AG10803 (cell line): ENCODE data around the gene A3GALT2.
A peak's percentile ranks its signal among the peaks of the same experiment; 100 is the strongest.

Experiments
- DNase-seq: peaks from one replicate; pipeline ENCODE4 v3.0.0; 2010; ENCODE audit warnings: low read depth
- H3K4me3 ChIP-seq: 2 replicates; pipeline ENCODE4 v1.5.1; 2011; ENCODE audit warnings: mild to moderate bottlenecking, low read length, control low read depth
- TF ChIP-seq, protein P1 (sequence below): conservative IDR thresholded peaks from 2 replicates; pipeline ENCODE4 v1.5.1; 2011; ENCODE audit warnings: mild to moderate bottlenecking, low read length, control low read depth, inconsistent platforms

A3GALT2 gene

DNA sequence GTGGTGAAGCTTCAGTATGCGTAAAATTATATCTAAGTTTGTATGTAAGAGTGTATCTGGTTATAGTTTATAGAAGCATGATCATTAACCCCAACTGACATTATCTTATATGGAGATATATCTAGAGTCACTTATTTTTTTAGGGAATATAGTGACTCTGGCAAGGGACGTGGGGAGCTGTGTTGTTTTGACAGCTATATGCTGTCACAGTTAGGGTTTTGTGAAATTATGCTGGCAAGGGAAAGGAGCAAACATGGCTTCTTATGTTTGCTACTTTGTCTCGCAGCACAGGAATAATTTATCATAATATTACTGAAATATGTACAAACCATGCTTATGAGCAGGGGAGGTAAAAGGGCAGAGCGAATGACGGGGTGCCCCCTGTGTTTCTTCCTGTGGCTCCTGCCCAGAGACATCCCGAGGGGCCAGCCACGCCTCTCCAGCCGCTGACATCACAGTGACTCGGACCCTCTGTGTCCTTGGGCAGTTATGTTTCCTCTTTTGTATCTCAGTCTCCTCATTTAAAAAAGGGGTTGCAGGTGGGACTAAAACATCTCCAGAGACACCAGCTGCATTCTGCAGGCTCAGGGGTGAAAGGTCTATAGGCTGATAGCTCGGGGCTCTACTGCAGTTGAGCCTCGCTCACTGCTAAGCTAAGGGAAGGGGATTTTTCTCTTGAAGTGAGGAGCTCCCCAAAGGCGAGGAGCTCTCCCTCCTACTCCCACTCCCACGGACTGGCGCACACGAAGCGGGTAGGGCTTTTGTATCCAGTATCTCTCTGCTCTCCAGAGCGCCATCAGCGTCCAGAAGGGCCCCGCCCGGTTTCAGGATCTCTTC, 14.9 kb downstream of the A3GALT2 start:
- DNase-seq: no peak
- H3K4me3 ChIP-seq: no peak overlapping the region
- TF ChIP-seq, protein P1, sequence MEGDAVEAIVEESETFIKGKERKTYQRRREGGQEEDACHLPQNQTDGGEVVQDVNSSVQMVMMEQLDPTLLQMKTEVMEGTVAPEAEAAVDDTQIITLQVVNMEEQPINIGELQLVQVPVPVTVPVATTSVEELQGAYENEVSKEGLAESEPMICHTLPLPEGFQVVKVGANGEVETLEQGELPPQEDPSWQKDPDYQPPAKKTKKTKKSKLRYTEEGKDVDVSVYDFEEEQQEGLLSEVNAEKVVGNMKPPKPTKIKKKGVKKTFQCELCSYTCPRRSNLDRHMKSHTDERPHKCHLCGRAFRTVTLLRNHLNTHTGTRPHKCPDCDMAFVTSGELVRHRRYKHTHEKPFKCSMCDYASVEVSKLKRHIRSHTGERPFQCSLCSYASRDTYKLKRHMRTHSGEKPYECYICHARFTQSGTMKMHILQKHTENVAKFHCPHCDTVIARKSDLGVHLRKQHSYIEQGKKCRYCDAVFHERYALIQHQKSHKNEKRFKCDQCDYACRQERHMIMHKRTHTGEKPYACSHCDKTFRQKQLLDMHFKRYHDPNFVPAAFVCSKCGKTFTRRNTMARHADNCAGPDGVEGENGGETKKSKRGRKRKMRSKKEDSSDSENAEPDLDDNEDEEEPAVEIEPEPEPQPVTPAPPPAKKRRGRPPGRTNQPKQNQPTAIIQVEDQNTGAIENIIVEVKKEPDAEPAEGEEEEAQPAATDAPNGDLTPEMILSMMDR: no peak

DNA sequence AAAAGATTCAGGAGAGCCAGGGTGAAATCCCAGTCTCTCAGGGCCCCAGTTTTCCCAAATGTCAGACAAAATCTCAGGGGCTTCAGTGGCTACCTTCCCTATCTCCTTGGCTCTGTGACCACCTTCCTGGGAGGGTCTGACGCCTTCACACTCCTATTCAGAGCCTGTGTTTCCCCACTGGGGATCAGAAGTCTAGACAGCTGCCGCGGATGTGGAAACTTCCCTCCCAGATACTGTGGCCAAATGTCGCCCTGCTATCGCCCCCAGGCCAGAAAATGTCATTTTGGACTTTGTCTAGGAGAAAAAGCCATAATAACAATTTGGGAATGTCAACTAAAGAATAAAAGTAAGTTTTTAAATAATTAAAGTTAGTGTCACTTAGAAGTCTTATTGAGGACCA, 15.9 kb downstream of the A3GALT2 start:
- H3K4me3 ChIP-seq: no peak overlapping the region
- DNase-seq: no peak
- TF ChIP-seq, protein P1: no peak

DNA sequence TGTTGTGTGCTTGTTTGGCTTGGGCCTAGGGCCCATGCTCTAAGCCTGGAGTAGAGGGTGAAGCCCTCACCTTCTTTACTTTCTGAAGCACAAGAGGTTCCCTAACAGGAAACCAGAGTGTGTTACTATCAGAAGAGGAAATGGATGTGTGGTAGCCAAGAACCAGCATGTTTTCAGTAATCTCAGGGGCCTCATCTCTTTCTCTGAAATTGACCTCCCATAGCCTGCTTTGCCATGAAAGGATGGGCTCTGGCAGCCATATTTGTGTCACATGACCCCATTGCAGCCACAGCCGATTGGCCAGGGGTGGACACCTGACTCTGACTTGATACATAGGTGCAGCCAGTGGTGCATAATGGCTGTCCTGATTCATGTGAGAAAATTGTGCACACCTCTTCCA, 18.6 kb downstream of the A3GALT2 start:
- TF ChIP-seq, protein P1: no peak
- no peak overlapping the region for H3K4me3 ChIP-seq
- DNase-seq: no peak

DNA sequence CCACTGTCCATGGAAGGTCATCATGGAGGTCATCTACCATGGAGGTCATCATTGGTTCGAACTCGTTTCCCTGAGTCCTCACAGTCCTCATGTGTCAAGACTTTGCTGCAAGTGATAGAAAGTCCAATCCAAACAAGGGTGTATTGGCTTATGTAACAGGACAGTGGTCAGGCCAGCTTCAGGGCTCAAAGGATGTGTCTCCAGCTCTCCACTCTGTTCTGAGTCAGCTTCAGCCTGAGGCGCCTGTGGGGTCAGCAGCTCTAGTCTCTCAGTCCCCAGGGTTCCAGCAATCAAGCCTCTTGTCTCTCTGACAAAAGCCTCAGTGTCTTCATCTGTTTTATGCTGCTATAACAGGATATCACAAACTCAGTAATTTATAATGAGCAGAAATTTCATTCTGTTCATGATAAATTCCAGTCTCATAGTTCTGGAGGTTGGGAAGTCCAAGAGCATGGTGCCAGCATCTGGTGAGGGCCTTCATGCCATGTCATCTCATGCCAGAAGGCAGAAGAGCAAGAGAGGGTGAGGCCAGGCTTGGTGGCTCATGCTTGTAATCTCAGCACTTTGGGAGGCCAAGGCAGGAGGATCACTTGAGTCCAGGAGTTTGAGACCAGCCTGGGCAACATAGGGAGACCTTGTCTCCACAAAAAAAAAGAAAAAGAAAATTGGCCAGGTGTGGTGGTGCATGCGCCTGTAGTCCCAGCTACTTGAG, 19.5 kb downstream of the A3GALT2 start:
- DNase-seq: peak; percentile 19
- no peak overlapping the region for H3K4me3 ChIP-seq
- TF ChIP-seq, protein P1: no peak

DNA sequence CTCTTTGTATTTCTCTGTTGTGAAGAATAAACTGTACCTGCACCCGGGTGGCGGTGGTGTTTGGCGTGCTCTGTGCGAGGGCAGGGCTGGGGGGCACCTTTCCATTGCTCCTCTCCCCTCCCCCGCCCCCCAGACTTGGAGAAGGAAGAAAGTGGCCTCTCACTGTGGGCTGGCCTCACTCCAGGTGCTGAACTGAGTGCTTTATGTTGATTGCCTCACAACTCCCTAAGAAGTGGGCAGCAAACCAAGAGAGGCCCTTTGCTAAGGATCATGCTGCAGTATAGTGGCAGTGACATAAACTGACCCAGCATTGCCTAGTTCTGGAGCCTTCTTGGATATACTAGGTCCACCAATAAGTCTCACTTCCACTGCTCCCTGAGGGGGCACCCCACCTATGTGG, 20.2 kb downstream of the A3GALT2 start:
- no peak overlapping the region for H3K4me3 ChIP-seq
- peak; percentile 91 for DNase-seq
- TF ChIP-seq, protein P1: no peak

DNA sequence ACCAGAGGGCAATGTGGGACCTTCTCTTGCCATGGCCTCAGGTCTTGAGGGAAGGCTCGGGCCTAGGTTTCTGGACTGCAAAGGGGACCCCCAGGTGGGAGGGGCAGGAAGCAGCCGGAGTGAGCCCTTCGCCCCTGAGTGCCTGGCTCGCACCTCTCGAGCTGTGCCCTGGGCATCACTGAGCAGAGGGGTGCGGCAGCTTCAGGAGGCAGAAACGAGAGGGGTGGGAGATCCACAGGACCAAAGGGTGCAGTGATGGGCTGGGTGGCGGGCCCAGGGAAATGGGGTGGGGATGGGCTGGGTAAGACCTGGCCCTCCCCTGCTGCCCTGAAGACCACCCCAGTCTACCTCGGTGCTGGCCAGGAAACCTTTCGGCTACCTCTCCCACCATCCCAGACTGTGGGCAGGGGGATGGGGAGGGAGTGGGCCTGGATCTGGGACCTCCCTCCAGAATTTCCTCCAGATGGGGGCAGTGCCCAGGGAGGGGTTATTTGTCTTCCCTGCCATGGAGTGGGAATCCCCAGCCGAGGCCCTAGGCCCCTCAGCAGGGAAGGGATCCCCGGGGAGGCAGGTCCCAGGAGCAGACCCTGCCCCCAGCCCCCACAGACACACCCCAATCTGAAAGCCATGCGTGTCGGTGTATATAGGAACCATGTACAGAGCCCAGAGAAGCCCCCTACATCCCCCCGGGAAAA, 21.3 kb downstream of the A3GALT2 start:
- no peak overlapping the region for H3K4me3 ChIP-seq
- no peak for DNase-seq
- TF ChIP-seq, protein P1: no peak
